Subcutaneous abdominal adipose tissue (tissue), 5 donors: ENCODE measurements around the gene CRISPLD2.

Source experiments
- H3K27ac ChIP-seq: one replicate; pipeline ENCODE4 v1.7.0; 2013; ENCODE audit warnings: low read depth, mild to moderate bottlenecking, inconsistent platforms, low read length, moderate library complexity
- H3K27me3 ChIP-seq, 5 donors: one replicate each; pipeline ENCODE4 v1.7.0; 2013; ENCODE audit warnings: low read length in 5 of 5, inconsistent platforms in 1 of 5; ENCODE audit not compliant: control insufficient read depth in 5 of 5, insufficient read depth in 4 of 5
- H3K36me3 ChIP-seq, 5 donors: one replicate each; pipeline ENCODE4 v1.7.0; 2013; ENCODE audit warnings: low read length in 5 of 5; ENCODE audit not compliant: control insufficient read depth in 5 of 5, insufficient read depth in 5 of 5
- H3K4me1 ChIP-seq, 5 donors: one replicate each; pipeline ENCODE4 v1.7.0; 2013; ENCODE audit warnings: low read length in 5 of 5, mild to moderate bottlenecking in 3 of 5, moderate library complexity in 1 of 5; ENCODE audit not compliant: control insufficient read depth in 5 of 5, insufficient read depth in 5 of 5
- H3K4me3 ChIP-seq, 5 donors: one replicate each; pipeline ENCODE4 v1.7.0; 2013; ENCODE audit warnings: low read length in 5 of 5, low read depth in 1 of 5
- H3K9ac ChIP-seq, 5 donors: one replicate each; pipeline ENCODE4 v1.7.0; 2013; ENCODE audit warnings: low read length in 5 of 5, mild to moderate bottlenecking in 4 of 5, moderate library complexity in 3 of 5
- H3K9me3 ChIP-seq, 5 donors: one replicate each; pipeline ENCODE4 v1.7.0; 2013; ENCODE audit warnings: low read length in 5 of 5; ENCODE audit not compliant: control insufficient read depth in 5 of 5
- donor health status: healthy.
- donor health status: healthy.
- donor health status: healthy.
- donor health status: healthy.
- donor health status: healthy.

CRISPLD2 gene

GRCh38 chr16:84942786-84943185, 123.0 kb downstream of the CRISPLD2 start:
- Histone ChIP-seq H3K4me3 (no peak overlapping the region), H3K9me3 (no peaks in the 10 kb centered on the region), H3K27ac (no peak overlapping the region), H3K9ac (no peak overlapping the region), H3K4me1 (peaks cover 0 to 12% (median 4%) of the 10 kb centered on the region in 5 donors), H3K36me3 (no peaks in the 10 kb centered on the region), H3K27me3 (peaks cover 0 to 5% (median 0%) of the 10 kb centered on the region in 5 donors)

- no peaks in the 10 kb centered on the region for H3K36me3 ChIP-seq
- H3K9ac ChIP-seq = no peak overlapping the region
- peaks cover 0 to 5% (median 0%) of the 10 kb centered on the region in 5 donors for H3K27me3 ChIP-seq
- no peak overlapping the region for H3K4me3 ChIP-seq
- H3K4me1 ChIP-seq = peaks cover 0 to 12% (median 4%) of the 10 kb centered on the region in 5 donors
- no peaks in the 10 kb centered on the region for H3K9me3 ChIP-seq
- H3K27ac ChIP-seq = no peak overlapping the region
Measured at GRCh38 chr16:84943620-84944019, 123.8 kb downstream of the CRISPLD2 start.

GRCh38 chr16:84947022-84947421, 127.2 kb downstream of the CRISPLD2 start:
- H3K36me3 ChIP-seq = no peaks in the 10 kb centered on the region
- H3K27me3 ChIP-seq = peaks cover 0 to 7% (median 0%) of the 10 kb centered on the region in 5 donors
- H3K9ac ChIP-seq = no peak overlapping the region
- no peaks in the 10 kb centered on the region for H3K9me3 ChIP-seq
- no peak overlapping the region for H3K4me3 ChIP-seq
- H3K27ac ChIP-seq = no peak overlapping the region
- H3K4me1 ChIP-seq = peaks cover 0 to 4% (median 0%) of the 10 kb centered on the region in 5 donors

- no peak overlapping the region for H3K27ac ChIP-seq
- peaks cover 0 to 10% (median 5%) of the 10 kb centered on the region in 5 donors for H3K4me1 ChIP-seq
- no peak overlapping the region for H3K9ac ChIP-seq
- H3K9me3 ChIP-seq = no peaks in the 10 kb centered on the region
- no peak overlapping the region for H3K4me3 ChIP-seq
- H3K27me3 ChIP-seq = peaks cover 0 to 7% (median 0%) of the 10 kb centered on the region in 5 donors
- no peaks in the 10 kb centered on the region for H3K36me3 ChIP-seq
Measured at GRCh38 chr16:84947996-84948850, 128.4 kb downstream of the CRISPLD2 start.

- Histone ChIP-seq H3K9me3 (no peaks in the 10 kb centered on the region), H3K27me3 (peaks cover 0 to 7% (median 0%) of the 10 kb centered on the region in 5 donors), H3K36me3 (no peaks in the 10 kb centered on the region), H3K4me1 (peaks cover 0 to 10% (median 5%) of the 10 kb centered on the region in 5 donors), H3K4me3 (no peak overlapping the region), H3K27ac (no peak overlapping the region), H3K9ac (no peak overlapping the region)
Measured at GRCh38 chr16:84948851-84949610, 129.2 kb downstream of the CRISPLD2 start.

GRCh38 chr16:84949772-84950436, 130.1 kb downstream of the CRISPLD2 start:
- no peak overlapping the region for H3K27ac ChIP-seq
- no peaks in the 10 kb centered on the region for H3K9me3 ChIP-seq

GRCh38 chr16:84950906-84951305, 131.1 kb downstream of the CRISPLD2 start:
- H3K36me3 ChIP-seq = no peaks in the 10 kb centered on the region
- no peak overlapping the region for H3K9ac ChIP-seq
- no peak overlapping the region for H3K4me3 ChIP-seq
- no peak overlapping the region for H3K27ac ChIP-seq
- H3K4me1 ChIP-seq = peaks cover 0 to 10% (median 5%) of the 10 kb centered on the region in 5 donors
- H3K27me3 ChIP-seq = peaks cover 0 to 11% (median 0%) of the 10 kb centered on the region in 5 donors
- H3K9me3 ChIP-seq = no peaks in the 10 kb centered on the region

More at GRCh38 chr16:84949772-84950436, 130.1 kb downstream of the CRISPLD2 start:
- no peaks in the 10 kb centered on the region for H3K36me3 ChIP-seq
- H3K27me3 ChIP-seq = peaks cover 0 to 8% (median 0%) of the 10 kb centered on the region in 5 donors
- no peak overlapping the region for H3K9ac ChIP-seq
- H3K4me3 ChIP-seq = no peak overlapping the region
- peaks cover 0 to 10% (median 5%) of the 10 kb centered on the region in 5 donors for H3K4me1 ChIP-seq

- Histone ChIP-seq H3K4me1 (peaks cover 0 to 6% (median 4%) of the 10 kb centered on the region in 5 donors), H3K4me3 (no peak overlapping the region), H3K9ac (no peak overlapping the region), H3K27me3 (peaks cover 0 to 11% (median 0%) of the 10 kb centered on the region in 5 donors), H3K27ac (no peak overlapping the region), H3K9me3 (no peaks in the 10 kb centered on the region), H3K36me3 (no peaks in the 10 kb centered on the region)
Measured at GRCh38 chr16:84952335-84953189, 132.8 kb downstream of the CRISPLD2 start.

- Histone ChIP-seq H3K27ac (no peak overlapping the region), H3K36me3 (no peaks in the 10 kb centered on the region), H3K27me3 (peaks cover 0 to 11% (median 0%) of the 10 kb centered on the region in 5 donors), H3K9ac (no peak overlapping the region), H3K9me3 (no peaks in the 10 kb centered on the region), H3K4me1 (peaks cover 0 to 6% (median 4%) of the 10 kb centered on the region in 5 donors), H3K4me3 (no peak overlapping the region)
Measured at GRCh38 chr16:84953190-84953746, 133.5 kb downstream of the CRISPLD2 start.
